Suprapubic skin (tissue), 4 donors: ENCODE results near the gene DGKH.

Experiments
- CTCF ChIP-seq, 2 donors: fragments of 200-600 bp in 1 of 2; fragments of 450-650 bp in 1 of 2; sonication (generic) in 1 of 2; IDR thresholded peaks; one replicate each; pipeline ENCODE4 v1.5.1; 2016 to 2019; ENCODE audit warnings: antibody characterized with exemption in 2 of 2, mild to moderate bottlenecking in 1 of 2, moderate library complexity in 1 of 2
- POLR2A ChIP-seq, 2 donors: fragments of 450-650 bp; IDR thresholded peaks; one replicate each; pipeline ENCODE4 v1.6.1; 2017; ENCODE audit warnings: antibody characterized with exemption in 2 of 2, mild to moderate bottlenecking in 2 of 2, moderate library complexity in 2 of 2
- POLR2AphosphoS5 ChIP-seq, 3 donors: sonication (generic); formaldehyde crosslinking; IDR thresholded peaks; one replicate each; pipeline ENCODE4 v1.6.1; 2017; ENCODE audit warnings: antibody characterized with exemption in 3 of 3

GRCh38 chr13:42017264-42017663, 31.2 kb upstream of the DGKH start:
- no peak for TF ChIP-seq CTCF (IDR thresholded peaks at IDR 0.05)
- TF ChIP-seq POLR2AphosphoS5 (IDR thresholded peaks at IDR 0.05), result no peak
- TF ChIP-seq POLR2A (IDR thresholded peaks at IDR 0.05), result no peak
